Inferior parietal cortex (tissue), 1 donor: Measurements from ENCODE around the gene TTBK1.
"Not testable (repeated sequence)": the region's sequence is repeated elsewhere in the genome, so short reads cannot be mapped to it uniquely, and the experiment has no call there.

ENCODE experiments used
- DNase-seq: peaks from one replicate; pipeline ENCODE4 v3.0.0-alpha.2; 2016; ENCODE audit errors: extremely low spot score

Gene TTBK1

GRCh38 chr6:43287717-43288679, 44.7 kb downstream of the TTBK1 start:
- no peak for DNase-seq

DNA sequence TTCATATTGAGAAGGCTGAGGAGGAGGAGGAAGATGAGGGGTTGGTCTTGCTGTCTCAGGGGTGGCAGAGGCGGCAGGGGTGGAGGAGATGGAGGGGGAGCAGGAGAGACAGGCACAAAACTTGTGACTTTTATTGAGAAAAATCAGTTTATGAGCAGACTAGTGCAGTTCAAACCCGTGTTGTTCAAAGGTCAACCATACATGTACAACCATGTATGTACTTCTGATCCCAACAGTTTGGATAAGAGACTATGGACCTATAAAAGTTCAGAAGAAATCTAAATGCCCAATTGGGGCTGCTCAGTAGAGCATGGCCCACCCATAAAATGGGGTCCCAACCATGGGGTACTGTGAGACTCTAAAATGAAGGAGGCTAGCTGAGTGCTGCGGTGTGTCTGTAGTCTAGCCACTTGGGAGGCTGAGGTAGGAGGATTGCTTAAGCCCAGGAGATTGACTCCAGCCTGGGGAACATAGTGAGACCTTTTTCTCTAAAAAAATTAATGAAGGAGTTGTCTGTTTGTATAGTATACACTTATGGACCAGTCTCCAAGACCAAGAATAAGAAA, 47.1 kb downstream of the TTBK1 start:
- DNase-seq = no peak

GRCh38 chr6:43290905-43291355, 47.6 kb downstream of the TTBK1 start:
- DNase-seq = no peak

GRCh38 chr6:43291708-43292107, 48.4 kb downstream of the TTBK1 start:
- no peak for DNase-seq

DNA sequence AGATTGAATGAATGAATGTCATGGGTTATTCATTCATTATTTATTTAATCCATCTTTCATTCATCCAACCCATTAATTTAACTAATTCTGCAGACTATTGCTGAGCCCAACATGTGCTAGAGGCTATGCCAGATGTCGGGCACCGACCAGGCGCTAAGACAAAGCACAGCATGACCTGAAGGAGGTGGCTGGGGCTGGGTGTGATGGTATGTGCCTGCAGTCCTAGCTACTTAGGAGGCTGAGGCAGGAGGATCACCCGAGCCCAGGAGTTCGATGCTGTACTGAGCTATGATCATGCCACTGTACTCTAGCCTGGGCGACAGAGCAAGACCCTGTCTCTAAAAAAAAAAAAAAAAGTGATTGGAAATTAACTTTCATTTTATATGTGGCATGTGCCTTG, 49.1 kb downstream of the TTBK1 start:
- no peak for DNase-seq

DNA sequence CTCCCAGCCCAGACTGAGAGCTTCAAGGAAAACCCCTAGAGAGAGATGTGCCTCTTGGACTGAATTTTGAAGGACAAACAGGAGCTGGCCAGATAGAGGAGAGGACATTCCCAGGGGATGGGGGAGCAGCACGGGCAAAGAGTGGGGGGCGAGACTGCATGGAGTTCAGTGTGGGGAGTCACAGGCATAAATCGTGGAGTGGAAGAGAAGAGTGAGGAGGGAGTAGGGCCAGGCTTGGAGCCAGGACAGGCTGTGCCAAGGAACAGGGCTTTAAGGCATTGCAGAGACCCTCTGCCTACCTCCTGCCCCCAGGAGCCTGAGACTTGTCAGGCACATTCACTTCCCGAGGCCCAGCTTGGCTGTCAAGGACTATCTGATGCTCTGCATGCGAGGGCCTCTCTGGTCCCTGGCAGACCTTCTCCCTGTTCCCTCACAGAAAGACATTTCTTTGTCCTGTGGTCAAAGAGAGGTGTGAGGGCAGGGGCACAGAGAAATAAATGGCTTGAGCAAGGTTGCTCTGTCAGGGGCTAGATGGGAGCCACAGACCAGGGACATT, 49.6 kb downstream of the TTBK1 start:
- DNase-seq = no peak

DNA sequence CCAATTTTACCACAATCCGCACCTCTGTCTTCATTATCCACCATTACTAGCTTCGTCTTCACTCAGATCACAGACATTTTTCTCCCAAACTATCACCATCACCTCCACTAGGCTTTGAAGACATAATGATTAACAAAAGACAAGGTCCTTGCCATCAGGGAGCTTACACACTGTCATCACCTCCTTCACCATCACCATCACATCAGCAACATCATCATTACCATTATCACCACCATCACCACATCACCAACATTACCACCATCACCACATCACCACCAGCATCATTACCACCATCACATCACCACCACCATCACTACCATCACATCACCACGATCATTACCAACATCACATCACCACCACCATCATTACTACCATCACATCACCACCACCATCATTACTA, 50.4 kb downstream of the TTBK1 start:
- no peak for DNase-seq

GRCh38 chr6:43294536-43294935, 51.3 kb downstream of the TTBK1 start:
- no peak for DNase-seq

GRCh38 chr6:43295456-43295855, 52.2 kb downstream of the TTBK1 start:
- DNase-seq = no peak

DNA sequence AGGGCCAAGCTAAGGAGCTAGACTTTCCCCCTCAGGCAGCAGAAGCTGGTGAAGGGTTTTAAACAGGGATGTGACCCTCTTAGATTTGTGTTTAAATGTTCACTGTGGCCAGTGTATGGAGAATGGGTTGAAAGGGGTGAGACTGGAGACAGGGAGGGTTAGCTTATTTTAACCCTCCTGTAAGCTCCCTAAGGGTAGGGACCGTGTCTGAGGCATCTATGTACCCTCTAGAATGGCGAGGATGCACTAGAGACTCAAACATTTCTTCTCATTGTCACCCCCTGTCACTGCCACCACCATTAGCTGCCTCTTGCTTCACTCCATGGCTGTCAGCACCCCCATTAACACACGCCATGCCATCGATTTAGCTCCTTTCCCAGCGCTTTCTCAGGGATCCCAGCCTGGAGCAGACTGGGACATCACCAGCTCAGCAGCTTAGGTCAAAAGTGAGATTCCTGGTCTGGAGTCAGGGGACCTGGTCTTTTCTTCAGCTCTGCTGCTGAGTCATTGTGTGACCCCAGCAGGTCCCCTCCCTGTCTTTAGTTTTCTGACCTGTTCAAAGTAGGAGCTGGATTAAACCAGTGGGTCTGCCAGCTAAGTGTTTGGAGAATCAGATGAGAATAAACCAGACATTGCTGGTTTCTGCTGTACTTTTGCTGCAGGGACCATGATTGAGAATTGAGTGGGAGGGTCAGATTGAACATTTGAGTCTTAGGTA, 53.7 kb downstream of the TTBK1 start:
- no peak for DNase-seq

- no peak for DNase-seq
Observed at GRCh38 chr6:43297644-43298564, 54.6 kb downstream of the TTBK1 start, which contains the start of gene SLC22A7. Gene SLC22A7, plus strand, starts transcription at chr6:43298260. Its CDS starts 99 bp downstream, at chr6:43298359.

DNA sequence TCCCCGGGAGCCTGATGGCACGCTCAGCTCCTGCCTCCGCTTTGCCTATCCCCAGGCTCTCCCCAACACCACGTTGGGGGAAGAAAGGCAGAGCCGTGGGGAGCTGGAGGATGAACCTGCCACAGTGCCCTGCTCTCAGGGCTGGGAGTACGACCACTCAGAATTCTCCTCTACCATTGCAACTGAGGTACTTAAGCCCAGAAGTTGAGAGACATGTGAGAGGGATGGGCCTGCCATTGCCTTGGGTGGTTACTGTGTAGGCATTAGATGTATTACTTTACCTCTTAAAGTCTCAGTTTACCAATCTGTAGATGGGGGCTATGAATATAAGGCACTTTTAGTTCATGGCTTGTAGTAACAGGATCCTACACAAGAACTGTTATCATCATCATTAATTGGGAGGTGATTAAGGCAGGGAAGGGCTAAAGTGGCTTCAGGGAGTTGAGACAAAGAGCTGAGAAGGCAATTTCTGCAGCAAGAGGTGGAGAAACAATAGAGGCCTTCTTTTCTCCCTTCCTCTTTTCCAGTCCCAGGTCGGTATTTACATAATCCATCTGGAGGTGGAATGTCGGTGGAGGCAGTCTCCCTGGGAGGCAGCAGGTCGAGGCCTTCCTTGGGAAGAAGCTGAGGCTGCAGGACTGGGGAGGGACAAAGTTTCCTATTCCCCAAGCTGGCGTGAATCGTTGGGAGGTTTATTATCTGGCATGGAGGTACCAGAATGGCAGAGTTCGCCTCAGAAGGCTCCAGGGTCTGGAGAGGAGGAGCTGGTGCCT, 55.5 kb downstream of the TTBK1 start:
- DNase-seq = no peak

GRCh38 chr6:43299338-43300293, 56.3 kb downstream of the TTBK1 start:
- DNase-seq = no peak

GRCh38 chr6:43301081-43301870, 58.0 kb downstream of the TTBK1 start:
- DNase-seq = no peak

DNA sequence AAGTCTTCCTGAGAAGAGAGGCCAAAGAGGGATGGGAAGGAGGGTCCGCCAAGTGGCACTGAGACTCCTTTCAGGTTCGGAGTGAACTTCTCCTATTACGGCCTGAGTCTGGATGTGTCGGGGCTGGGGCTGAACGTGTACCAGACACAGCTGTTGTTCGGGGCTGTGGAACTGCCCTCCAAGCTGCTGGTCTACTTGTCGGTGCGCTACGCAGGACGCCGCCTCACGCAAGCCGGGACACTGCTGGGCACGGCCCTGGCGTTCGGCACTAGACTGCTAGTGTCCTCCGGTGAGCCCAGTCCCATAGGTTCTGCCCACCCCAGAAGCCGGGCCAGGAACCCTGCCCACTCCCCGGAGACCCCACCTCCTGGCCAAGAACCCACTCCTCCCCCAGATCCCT, 58.8 kb downstream of the TTBK1 start:
- no peak for DNase-seq

GRCh38 chr6:43303006-43303405, 59.7 kb downstream of the TTBK1 start:
- not testable (repeated sequence) for DNase-seq

DNA sequence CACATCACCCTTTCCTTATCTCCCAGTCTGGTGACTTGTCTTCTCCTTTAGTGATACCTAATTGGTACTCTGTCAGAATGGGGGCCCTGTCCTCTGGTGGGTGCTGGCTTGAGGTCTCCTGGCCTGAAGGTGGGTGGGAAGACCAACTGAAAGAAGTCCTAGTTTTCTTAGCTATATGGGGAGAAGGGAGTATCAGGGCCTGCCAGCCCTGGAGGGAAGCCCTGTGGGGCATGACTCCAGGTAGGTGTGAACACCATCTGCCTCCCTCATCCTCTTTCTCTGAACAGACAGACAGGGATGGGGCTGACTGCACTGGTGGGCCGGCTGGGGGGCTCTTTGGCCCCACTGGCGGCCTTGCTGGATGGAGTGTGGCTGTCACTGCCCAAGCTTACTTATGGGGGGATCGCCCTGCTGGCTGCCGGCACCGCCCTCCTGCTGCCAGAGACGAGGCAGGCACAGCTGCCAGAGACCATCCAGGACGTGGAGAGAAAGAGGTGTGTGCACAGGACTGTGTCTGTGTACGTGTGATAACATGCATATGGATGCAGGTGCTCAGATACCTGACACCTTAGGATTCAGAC, 60.6 kb downstream of the TTBK1 start:
- no peak for DNase-seq

DNA sequence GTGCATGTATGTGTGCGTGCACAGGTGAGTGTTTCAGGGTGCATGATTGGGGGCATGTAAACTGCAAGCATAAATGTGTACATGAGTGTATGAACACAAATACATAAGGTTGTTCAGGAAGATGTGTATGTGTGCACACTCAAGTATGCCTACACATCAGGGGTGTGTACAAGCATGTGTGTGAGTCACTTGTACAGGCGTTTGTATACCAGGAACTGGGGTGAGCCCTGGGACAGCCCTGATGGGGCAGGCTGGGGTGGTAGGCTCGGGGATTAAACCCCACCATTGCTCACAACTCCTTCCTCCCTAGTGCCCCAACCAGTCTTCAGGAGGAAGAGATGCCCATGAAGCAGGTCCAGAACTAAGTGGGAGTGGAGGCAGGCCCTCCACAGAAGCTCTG, 61.1 kb downstream of the TTBK1 start:
- no peak for DNase-seq
